K562 (cell line): ENCODE data around the gene BCAS1. TPM values are rescaled to one million over a fixed set of nuclear protein-coding genes. Genes with fewer than 3 reads are reported as not detected.

Experiments
- ATAC-seq: fragments of 200-7000 bp; cut with Tn5 transposase; 3 replicates; pipeline ENCODE4 v1.9.1; 2020; ENCODE audit warnings: moderate library complexity
- BruUV-seq: library from RNA; stranded (reverse); fragments of 400-500 nt; replicated peaks from 2 replicates; lab custom pipeline; 2021; lab: Mats Ljungman, UMichigan
- CTCF ChIA-PET: fragments of 300-600 bp; formaldehyde crosslinking; extraction: SDS; loops from one replicate; lab custom pipeline; 2021; ENCODE audit warnings: low intra/inter-chr PET ratio; lab: Yijun Ruan, JAX
- POLR2A ChIA-PET: fragments of 300-600, 350-650 bp; sonication (Branson Sonifier 250); formaldehyde crosslinking; extraction: SDS; loops from one replicate; lab custom pipeline; 2021; ENCODE audit warnings: antibody characterized with exemption, inconsistent platforms; lab: Yijun Ruan, JAX
- DNase-seq, 4 experiments: peaks; one replicate each; pipeline versions ENCODE4 v3.0.0 to v3.0.0-alpha.2; 2011 to 2018; ENCODE audit warnings: low spot score in 3 of 4, mixed read lengths in 3 of 4; ENCODE audit errors: extremely low read depth in 1 of 4
- FAIRE-seq: peaks from 2 replicates; lab custom pipeline; 2011; peaks lifted over from hg19 to GRCh38; lab: Jason Lieb, UNC
- H2AFZ ChIP-seq: 2 replicates; pipeline ENCODE4 v1.6.0; 2011; ENCODE audit warnings: low read depth, low read length, control low read depth, inconsistent platforms
- H3K27ac ChIP-seq: fragments of 200-600 bp; 3 replicates; pipeline ENCODE4 v1.8.0; 2011; ENCODE audit warnings: low read depth, mild to moderate bottlenecking, control low read depth, inconsistent platforms, low read length, moderate library complexity, mixed read lengths; ENCODE audit errors: extremely low read depth
- H3K27me3 ChIP-seq, 2 experiments: fragments of 300-600 bp in 1 of 2; 2 replicates in 1 of 2; 3 replicates in 1 of 2; pipeline versions ENCODE4 v1.6.0 to v1.8.0; 2011; ENCODE audit warnings: inconsistent platforms in 2 of 2, low read length in 2 of 2, mild to moderate bottlenecking in 1 of 2, mixed read lengths in 1 of 2, moderate library complexity in 1 of 2; ENCODE audit not compliant: control insufficient read depth in 2 of 2, insufficient read depth in 2 of 2
- H3K36me3 ChIP-seq: fragments of 300-600 bp; 3 replicates; pipeline ENCODE4 v1.8.0; 2011; ENCODE audit warnings: mild to moderate bottlenecking, low read length, inconsistent platforms; ENCODE audit not compliant: control insufficient read depth, insufficient read depth
- H3K4me1 ChIP-seq, 2 experiments: fragments of 200-600 bp in 1 of 2; replicated peaks in 1 of 2; 2 replicates in 1 of 2; 3 replicates in 1 of 2; pipeline versions ENCODE4 v1.5.1 to v1.8.0; 2011; ENCODE audit warnings: inconsistent platforms in 2 of 2, low read length in 2 of 2, mild to moderate bottlenecking in 1 of 2, mixed read lengths in 1 of 2, moderate library complexity in 1 of 2; ENCODE audit not compliant: control insufficient read depth in 2 of 2, insufficient read depth in 2 of 2
- H3K4me2 ChIP-seq: 2 replicates; pipeline ENCODE4 v1.6.1; 2011; ENCODE audit warnings: low read length, control low read depth, inconsistent platforms, mixed read lengths; ENCODE audit not compliant: insufficient read depth
- H3K4me3 ChIP-seq: fragments of 200-600 bp; sonication (generic), shearing (Covaris generic); 2 replicates; pipeline ENCODE4 v1.5.1; 2016; ENCODE audit warnings: control low read depth, inconsistent platforms
- H3K79me2 ChIP-seq: fragments of 200-600 bp; 3 replicates; pipeline ENCODE4 v1.8.0; 2011; ENCODE audit warnings: low read length, inconsistent platforms; ENCODE audit not compliant: control insufficient read depth, insufficient read depth
- H3K9ac ChIP-seq, 2 experiments: 2 replicates each; pipeline versions ENCODE4 v1.6.0 to v1.6.1; 2011; ENCODE audit warnings: low read depth in 2 of 2, low read length in 2 of 2, control low read depth in 1 of 2, inconsistent platforms in 1 of 2, mild to moderate bottlenecking in 1 of 2, mixed read lengths in 1 of 2; ENCODE audit not compliant: insufficient read depth in 1 of 2
- H3K9me1 ChIP-seq: one replicate; pipeline ENCODE4 v1.6.0; 2011; ENCODE audit warnings: inconsistent platforms, mild to moderate bottlenecking, low read length, moderate library complexity; ENCODE audit not compliant: control insufficient read depth, insufficient read depth
- H3K9me3 ChIP-seq: replicated peaks from 2 replicates; pipeline ENCODE4 v1.5.1; 2011; ENCODE audit warnings: low read depth, low read length, inconsistent platforms; ENCODE audit not compliant: control insufficient read depth, insufficient read depth
- H4K20me1 ChIP-seq: replicated peaks from 2 replicates; pipeline ENCODE4 v1.6.1; 2011; ENCODE audit warnings: low read length, inconsistent platforms, mixed read lengths; ENCODE audit not compliant: control insufficient read depth, insufficient read depth
- ATF7 ChIP-seq: fragments of 450-650 bp; IDR thresholded peaks from 2 replicates; pipeline ENCODE4 v1.7.1; 2014; ENCODE audit warnings: mild to moderate bottlenecking, moderate library complexity
- ELF4 ChIP-seq: fragments of 450-650 bp; formaldehyde crosslinking; IDR thresholded peaks from 2 replicates; pipeline ENCODE4 v1.4.0; 2022; ENCODE audit warnings: missing genetic modification characterization
- EP300 ChIP-seq: IDR thresholded peaks from 2 replicates; pipeline ENCODE4 v1.6.1; 2012; ENCODE audit warnings: low read length, improper control_type of control experiment
- HDGF ChIP-seq: fragments of 450-650 bp; IDR thresholded peaks from 2 replicates; pipeline ENCODE4 v1.6.1; 2016
- HMG20B ChIP-seq: fragments of 250-450 bp; sonication (Bioruptor Pico); IDR thresholded peaks from 2 replicates; pipeline ENCODE4 v1.5.0; 2021; ENCODE audit warnings: mild to moderate bottlenecking
- KAT8 ChIP-seq: fragments of 450-650 bp; IDR thresholded peaks from 2 replicates; pipeline ENCODE4 v1.6.1; 2016; ENCODE audit warnings: low read depth, mild to moderate bottlenecking
- ZNF124 ChIP-seq: sonication (generic); formaldehyde crosslinking; IDR thresholded peaks from 2 replicates; pipeline ENCODE4 v1.8.1; 2022; ENCODE audit warnings: missing genetic modification reagents
- ZNF146 ChIP-seq: IDR thresholded peaks from one replicate; pipeline ENCODE4 v1.6.1; 2018; ENCODE audit warnings: missing compliant biosample characterization; ENCODE audit not compliant: unreplicated experiment
- in situ Hi-C: fragments of 300-500 bp; cut with MboI; formaldehyde crosslinking; loops from 4 replicates; pipeline ENCODE4 v1.15.0; 2018; ENCODE audit warnings: inconsistent platforms, mixed read lengths
- intact Hi-C: fragments of 100-400 bp; cut with micrococcal nuclease; formaldehyde crosslinking; loops from 2 replicates; pipeline ENCODE4 v1.14.2; 2022
- polyA plus RNA-seq, 8 experiments: library from polyadenylated mRNA; depleted of rRNA in 4 of 8; stranded (reverse) in 5 of 8; unstranded in 3 of 8; fragments of >200 nt; fragmentation: Nextera tagmentation in 2 of 8; fragmentation: Illumina TruSeq in 1 of 8; extraction: Ambion mirVana in 2 of 8; extraction: Trizol in 1 of 8; gene quantifications; 2 replicates each; pipeline versions ENCODE4 v1.2.1 to v1.2.3, GENCODE V29; 2011 to 2014; ENCODE audit warnings: inconsistent platforms in 1 of 8, missing spikeins in 1 of 8
- total RNA-seq, 7 experiments: library from RNA; depleted of rRNA in 6 of 7; stranded (reverse); fragments of >200 nt in 6 of 7; fragmentation: Illumina TruSeq in 2 of 7; extraction: Trizol in 2 of 7; gene quantifications; 2 replicates each; pipeline versions ENCODE4 v1.2.1 to v1.2.3, GENCODE V29; 2011 to 2021; ENCODE audit warnings: low replicate concordance in 1 of 7
- TF ChIP-seq, protein P1 (sequence below): fragments of 250-450 bp; sonication (Bioruptor Pico); IDR thresholded peaks from 2 replicates; pipeline ENCODE4 v1.4.0; 2020; ENCODE audit warnings: mild to moderate bottlenecking
- TF ChIP-seq, protein P2 (sequence below): IDR thresholded peaks from 2 replicates; pipeline ENCODE4 v1.6.1; 2011; ENCODE audit warnings: borderline replicate concordance, low read depth, mild to moderate bottlenecking, moderate library complexity, low read length; ENCODE audit not compliant: insufficient read depth, poor library complexity, severe bottlenecking
- TF ChIP-seq, protein P3 (sequence below): sonication (generic); formaldehyde crosslinking; IDR thresholded peaks from 2 replicates; pipeline ENCODE4 v1.8.0; 2022; ENCODE audit warnings: mild to moderate bottlenecking, missing genetic modification reagents
- TF ChIP-seq, protein P4 (sequence below): fragments of 250-450 bp; sonication (Bioruptor Pico); IDR thresholded peaks from 2 replicates; pipeline ENCODE4 v1.4.0; 2020; ENCODE audit warnings: mild to moderate bottlenecking, moderate library complexity
- TF ChIP-seq, protein P5 (sequence below), 2 experiments: fragments of 150-350 bp in 1 of 2; IDR thresholded peaks; 2 replicates each; pipeline ENCODE4 v1.6.1; 2012 to 2016; ENCODE audit warnings: low read depth in 2 of 2, low read length in 2 of 2, mild to moderate bottlenecking in 1 of 2, moderate library complexity in 1 of 2

Gene BCAS1
- total and polyA plus RNA-seq, 9 of the 15 experiments (the other 6 are each of a cell fraction or from before 2014, with no cell fraction given), result 0.18 to 2.3 (median 0.93) TPM

DNA sequence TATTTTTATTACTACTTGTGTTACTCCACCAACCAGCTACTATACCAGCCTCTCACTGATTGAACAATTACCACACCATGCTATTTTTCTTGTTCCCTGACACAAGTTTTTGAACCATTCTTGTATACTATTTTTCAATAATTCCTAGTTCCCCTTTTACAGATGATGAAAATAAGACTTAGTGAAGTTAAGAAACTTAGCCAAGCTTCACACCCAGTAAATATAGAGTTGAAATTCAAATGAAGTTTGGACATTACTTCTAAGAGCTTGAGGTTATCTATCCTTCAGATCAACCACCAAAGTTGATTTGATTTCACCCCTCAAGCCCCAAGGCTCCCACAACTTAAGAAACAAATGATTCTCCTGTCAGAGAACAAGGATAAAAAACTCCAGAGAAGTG is 13.1 kb upstream of the BCAS1 start:
- H3K4me2 ChIP-seq, result no peak overlapping the region
- BruUV-seq, result no TSS peak
- intact Hi-C loops, result no loop called here
- no peak overlapping the region for H3K27ac ChIP-seq
- H3K27me3 ChIP-seq, result peaks cover 2 to 10% of the 10 kb centered on the region in 2 experiments; a peak in 4 of 5 replicates
- FAIRE-seq, result no peak
- no peak for ATAC-seq
- no peak overlapping the region for H3K4me3 ChIP-seq
- no peaks in the 10 kb centered on the region for H3K9me3 ChIP-seq
- no peak for DNase-seq
- ChIA-PET CTCF (no interaction called here), POLR2A (no interaction called here)
- no peaks in the 10 kb centered on the region for H3K36me3 ChIP-seq
- H3K9ac ChIP-seq, result no peak overlapping the region
- no peak overlapping the region for H2AFZ ChIP-seq
- H4K20me1 ChIP-seq, result no peaks in the 10 kb centered on the region
- H3K79me2 ChIP-seq, result no peaks in the 10 kb centered on the region
- no peaks in the 10 kb centered on the region for H3K9me1 ChIP-seq
- H3K4me1 ChIP-seq, result no peaks in the 10 kb centered on the region; a peak in 2 of 5 replicates
- in situ Hi-C loops, result no loop called here
- TF ChIP-seq, protein P1, sequence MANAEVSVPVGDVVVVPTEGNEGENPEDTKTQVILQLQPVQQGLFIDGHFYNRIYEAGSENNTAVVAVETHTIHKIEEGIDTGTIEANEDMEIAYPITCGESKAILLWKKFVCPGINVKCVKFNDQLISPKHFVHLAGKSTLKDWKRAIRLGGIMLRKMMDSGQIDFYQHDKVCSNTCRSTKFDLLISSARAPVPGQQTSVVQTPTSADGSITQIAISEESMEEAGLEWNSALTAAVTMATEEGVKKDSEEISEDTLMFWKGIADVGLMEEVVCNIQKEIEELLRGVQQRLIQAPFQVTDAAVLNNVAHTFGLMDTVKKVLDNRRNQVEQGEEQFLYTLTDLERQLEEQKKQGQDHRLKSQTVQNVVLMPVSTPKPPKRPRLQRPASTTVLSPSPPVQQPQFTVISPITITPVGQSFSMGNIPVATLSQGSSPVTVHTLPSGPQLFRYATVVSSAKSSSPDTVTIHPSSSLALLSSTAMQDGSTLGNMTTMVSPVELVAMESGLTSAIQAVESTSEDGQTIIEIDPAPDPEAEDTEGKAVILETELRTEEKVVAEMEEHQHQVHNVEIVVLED (CRISPR knock-in tag), result no peak
- TF ChIP-seq, protein P2, sequence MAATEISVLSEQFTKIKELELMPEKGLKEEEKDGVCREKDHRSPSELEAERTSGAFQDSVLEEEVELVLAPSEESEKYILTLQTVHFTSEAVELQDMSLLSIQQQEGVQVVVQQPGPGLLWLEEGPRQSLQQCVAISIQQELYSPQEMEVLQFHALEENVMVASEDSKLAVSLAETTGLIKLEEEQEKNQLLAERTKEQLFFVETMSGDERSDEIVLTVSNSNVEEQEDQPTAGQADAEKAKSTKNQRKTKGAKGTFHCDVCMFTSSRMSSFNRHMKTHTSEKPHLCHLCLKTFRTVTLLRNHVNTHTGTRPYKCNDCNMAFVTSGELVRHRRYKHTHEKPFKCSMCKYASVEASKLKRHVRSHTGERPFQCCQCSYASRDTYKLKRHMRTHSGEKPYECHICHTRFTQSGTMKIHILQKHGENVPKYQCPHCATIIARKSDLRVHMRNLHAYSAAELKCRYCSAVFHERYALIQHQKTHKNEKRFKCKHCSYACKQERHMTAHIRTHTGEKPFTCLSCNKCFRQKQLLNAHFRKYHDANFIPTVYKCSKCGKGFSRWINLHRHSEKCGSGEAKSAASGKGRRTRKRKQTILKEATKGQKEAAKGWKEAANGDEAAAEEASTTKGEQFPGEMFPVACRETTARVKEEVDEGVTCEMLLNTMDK, result no peak
- TF ChIP-seq EP300 (no peak), ZNF146 (CRISPR knock-in tag) (no peak), KAT8 (no peak), HDGF (no peak), ZNF124 (CRISPR knock-in tag) (no peak), HMG20B (no peak), ATF7 (no peak), ELF4 (CRISPR knock-in tag) (no peak)
- TF ChIP-seq, protein P3, sequence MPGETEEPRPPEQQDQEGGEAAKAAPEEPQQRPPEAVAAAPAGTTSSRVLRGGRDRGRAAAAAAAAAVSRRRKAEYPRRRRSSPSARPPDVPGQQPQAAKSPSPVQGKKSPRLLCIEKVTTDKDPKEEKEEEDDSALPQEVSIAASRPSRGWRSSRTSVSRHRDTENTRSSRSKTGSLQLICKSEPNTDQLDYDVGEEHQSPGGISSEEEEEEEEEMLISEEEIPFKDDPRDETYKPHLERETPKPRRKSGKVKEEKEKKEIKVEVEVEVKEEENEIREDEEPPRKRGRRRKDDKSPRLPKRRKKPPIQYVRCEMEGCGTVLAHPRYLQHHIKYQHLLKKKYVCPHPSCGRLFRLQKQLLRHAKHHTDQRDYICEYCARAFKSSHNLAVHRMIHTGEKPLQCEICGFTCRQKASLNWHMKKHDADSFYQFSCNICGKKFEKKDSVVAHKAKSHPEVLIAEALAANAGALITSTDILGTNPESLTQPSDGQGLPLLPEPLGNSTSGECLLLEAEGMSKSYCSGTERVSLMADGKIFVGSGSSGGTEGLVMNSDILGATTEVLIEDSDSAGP (CRISPR knock-in tag), result no peak
- TF ChIP-seq, protein P4, sequence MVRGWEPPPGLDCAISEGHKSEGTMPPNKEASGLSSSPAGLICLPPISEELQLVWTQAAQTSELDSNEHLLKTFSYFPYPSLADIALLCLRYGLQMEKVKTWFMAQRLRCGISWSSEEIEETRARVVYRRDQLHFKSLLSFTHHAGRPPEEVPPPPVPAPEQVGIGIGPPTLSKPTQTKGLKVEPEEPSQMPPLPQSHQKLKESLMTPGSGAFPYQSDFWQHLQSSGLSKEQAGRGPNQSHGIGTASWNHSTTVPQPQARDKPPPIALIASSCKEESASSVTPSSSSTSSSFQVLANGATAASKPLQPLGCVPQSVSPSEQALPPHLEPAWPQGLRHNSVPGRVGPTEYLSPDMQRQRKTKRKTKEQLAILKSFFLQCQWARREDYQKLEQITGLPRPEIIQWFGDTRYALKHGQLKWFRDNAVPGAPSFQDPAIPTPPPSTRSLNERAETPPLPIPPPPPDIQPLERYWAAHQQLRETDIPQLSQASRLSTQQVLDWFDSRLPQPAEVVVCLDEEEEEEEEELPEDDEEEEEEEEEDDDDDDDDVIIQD (CRISPR knock-in tag), result no peak
- TF ChIP-seq, protein P5, sequence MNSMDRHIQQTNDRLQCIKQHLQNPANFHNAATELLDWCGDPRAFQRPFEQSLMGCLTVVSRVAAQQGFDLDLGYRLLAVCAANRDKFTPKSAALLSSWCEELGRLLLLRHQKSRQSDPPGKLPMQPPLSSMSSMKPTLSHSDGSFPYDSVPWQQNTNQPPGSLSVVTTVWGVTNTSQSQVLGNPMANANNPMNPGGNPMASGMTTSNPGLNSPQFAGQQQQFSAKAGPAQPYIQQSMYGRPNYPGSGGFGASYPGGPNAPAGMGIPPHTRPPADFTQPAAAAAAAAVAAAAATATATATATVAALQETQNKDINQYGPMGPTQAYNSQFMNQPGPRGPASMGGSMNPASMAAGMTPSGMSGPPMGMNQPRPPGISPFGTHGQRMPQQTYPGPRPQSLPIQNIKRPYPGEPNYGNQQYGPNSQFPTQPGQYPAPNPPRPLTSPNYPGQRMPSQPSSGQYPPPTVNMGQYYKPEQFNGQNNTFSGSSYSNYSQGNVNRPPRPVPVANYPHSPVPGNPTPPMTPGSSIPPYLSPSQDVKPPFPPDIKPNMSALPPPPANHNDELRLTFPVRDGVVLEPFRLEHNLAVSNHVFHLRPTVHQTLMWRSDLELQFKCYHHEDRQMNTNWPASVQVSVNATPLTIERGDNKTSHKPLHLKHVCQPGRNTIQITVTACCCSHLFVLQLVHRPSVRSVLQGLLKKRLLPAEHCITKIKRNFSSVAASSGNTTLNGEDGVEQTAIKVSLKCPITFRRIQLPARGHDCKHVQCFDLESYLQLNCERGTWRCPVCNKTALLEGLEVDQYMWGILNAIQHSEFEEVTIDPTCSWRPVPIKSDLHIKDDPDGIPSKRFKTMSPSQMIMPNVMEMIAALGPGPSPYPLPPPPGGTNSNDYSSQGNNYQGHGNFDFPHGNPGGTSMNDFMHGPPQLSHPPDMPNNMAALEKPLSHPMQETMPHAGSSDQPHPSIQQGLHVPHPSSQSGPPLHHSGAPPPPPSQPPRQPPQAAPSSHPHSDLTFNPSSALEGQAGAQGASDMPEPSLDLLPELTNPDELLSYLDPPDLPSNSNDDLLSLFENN (IDR thresholded peaks at IDR 0.05; ENCODE audit: low read depth in 2 of 2, low read length in 2 of 2), result no peak
